Suprapubic skin (tissue), 4 donors: ENCODE measurements around the gene SNTA1.

Experiments used
- CTCF ChIP-seq, 2 donors: fragments of 200-600 bp in 1 of 2; fragments of 450-650 bp in 1 of 2; sonication (generic) in 1 of 2; IDR thresholded peaks; one replicate each; pipeline ENCODE4 v1.5.1; 2016 to 2019; ENCODE audit warnings: antibody characterized with exemption in 2 of 2, mild to moderate bottlenecking in 1 of 2, moderate library complexity in 1 of 2
- EP300 ChIP-seq: sonication (generic); formaldehyde crosslinking; IDR thresholded peaks from one replicate; pipeline ENCODE4 v1.6.1; 2017; ENCODE audit warnings: antibody characterized with exemption
- POLR2A ChIP-seq, 2 donors: fragments of 450-650 bp; IDR thresholded peaks; one replicate each; pipeline ENCODE4 v1.6.1; 2017; ENCODE audit warnings: antibody characterized with exemption in 2 of 2, mild to moderate bottlenecking in 2 of 2, moderate library complexity in 2 of 2
- POLR2AphosphoS5 ChIP-seq, 3 donors: sonication (generic); formaldehyde crosslinking; IDR thresholded peaks; one replicate each; pipeline ENCODE4 v1.6.1; 2017; ENCODE audit warnings: antibody characterized with exemption in 3 of 3

DNA sequence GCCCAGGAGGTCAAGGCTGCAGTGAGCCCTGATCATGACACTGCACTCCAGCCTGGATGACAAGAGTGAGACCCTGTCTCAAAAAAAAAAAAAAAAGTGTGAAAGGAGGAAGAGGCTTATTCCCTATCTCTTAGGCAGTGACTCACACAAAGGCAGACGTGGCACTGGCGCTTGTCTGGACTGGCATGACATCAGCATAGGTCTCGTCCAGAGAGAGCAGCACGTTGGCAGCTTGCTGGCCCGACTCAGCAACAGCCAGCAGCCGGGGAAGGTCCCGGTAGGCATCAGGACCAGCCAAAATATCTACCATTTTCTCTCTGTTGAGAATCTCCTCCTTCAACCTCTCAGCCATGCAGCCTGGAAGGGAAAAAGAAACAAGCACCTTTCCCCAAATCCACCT lies 56.4 kb downstream of the SNTA1 start:
- TF ChIP-seq POLR2A (IDR thresholded peaks at IDR 0.05), result no peak
- no peak for TF ChIP-seq CTCF (IDR thresholded peaks at IDR 0.05)
- TF ChIP-seq POLR2AphosphoS5 (IDR thresholded peaks at IDR 0.05), result no peak
- TF ChIP-seq EP300, result no peak
